HFF-Myc (cell line): ENCODE data around the gene DMP1.

ENCODE experiments used
- DNase-seq: peaks from one replicate; pipeline ENCODE4 v3.0.0-alpha.2; 2011; ENCODE audit warnings: low read depth; ENCODE audit errors: extremely low read depth
- H3K4me3 ChIP-seq: replicated peaks from 2 replicates; pipeline ENCODE4 v1.5.1; 2011; ENCODE audit warnings: low read depth, mild to moderate bottlenecking, control low read depth, low read length
- TF ChIP-seq, protein P1 (sequence below): IDR thresholded peaks from 2 replicates; pipeline ENCODE4 v1.5.1; 2012; ENCODE audit warnings: mild to moderate bottlenecking, low read depth, low read length, control low read depth; ENCODE audit errors: missing control alignments

Gene DMP1

GRCh38 chr4:87704001-87704400 is 53.9 kb downstream of the DMP1 start:
- H3K4me3 ChIP-seq, result no peak overlapping the region
- DNase-seq, result no peak
- TF ChIP-seq, protein P1, sequence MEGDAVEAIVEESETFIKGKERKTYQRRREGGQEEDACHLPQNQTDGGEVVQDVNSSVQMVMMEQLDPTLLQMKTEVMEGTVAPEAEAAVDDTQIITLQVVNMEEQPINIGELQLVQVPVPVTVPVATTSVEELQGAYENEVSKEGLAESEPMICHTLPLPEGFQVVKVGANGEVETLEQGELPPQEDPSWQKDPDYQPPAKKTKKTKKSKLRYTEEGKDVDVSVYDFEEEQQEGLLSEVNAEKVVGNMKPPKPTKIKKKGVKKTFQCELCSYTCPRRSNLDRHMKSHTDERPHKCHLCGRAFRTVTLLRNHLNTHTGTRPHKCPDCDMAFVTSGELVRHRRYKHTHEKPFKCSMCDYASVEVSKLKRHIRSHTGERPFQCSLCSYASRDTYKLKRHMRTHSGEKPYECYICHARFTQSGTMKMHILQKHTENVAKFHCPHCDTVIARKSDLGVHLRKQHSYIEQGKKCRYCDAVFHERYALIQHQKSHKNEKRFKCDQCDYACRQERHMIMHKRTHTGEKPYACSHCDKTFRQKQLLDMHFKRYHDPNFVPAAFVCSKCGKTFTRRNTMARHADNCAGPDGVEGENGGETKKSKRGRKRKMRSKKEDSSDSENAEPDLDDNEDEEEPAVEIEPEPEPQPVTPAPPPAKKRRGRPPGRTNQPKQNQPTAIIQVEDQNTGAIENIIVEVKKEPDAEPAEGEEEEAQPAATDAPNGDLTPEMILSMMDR, result no peak

- no peak overlapping the region for H3K4me3 ChIP-seq
- DNase-seq, result no peak
- TF ChIP-seq, protein P1, result no peak
Observed at GRCh38 chr4:87707279-87707918, 57.3 kb downstream of the DMP1 start.
